ENCODE data around the gene KRT6C. TPM values are rescaled to one million over a fixed set of nuclear protein-coding genes. Genes with fewer than 3 reads are reported as not detected.
"Not testable (repeated sequence)": the region's sequence is repeated elsewhere in the genome, so short reads cannot be mapped to it uniquely, and the experiment has no call there.

Gene KRT6C
- polyA plus RNA-seq, 1 donor = not detected

DNA sequence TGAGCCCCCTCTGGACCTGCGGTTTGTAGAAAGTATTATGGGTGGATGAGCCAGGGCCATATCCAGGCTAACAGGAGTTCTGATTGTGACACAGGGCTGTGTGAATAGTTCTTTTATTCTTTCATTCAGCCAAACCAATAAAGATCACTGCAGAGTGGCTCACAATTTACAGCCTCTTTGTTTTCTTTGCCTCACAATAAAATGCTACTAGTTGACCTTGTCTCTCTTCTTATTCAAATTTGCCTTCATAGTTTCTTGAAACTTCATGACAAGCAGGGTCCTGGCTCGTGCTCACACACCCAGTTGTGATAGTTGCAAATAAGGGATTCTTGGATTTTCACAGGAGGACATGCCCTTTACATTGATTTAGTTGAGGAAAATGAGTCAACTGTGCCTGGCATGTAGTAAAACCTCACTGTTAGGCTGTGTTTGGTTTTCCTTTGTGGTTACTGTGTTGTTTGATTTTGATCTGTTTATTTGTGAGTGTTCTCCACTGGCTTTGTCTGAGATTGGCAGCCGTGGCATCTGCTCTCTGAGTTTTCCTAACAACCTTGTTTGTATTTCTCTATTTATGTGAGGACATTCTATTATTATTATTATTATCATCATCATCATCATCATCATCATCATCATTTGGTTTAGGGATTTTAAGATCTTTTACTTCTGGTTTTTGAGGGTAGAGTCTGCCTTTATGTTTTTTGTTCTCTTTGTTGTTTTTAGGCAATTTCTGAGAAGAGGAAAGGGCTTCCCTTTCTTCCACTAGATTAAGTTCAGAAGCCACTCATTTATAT is 19.0 kb downstream of the KRT6C start:
- DNase-seq = no peak

DNA sequence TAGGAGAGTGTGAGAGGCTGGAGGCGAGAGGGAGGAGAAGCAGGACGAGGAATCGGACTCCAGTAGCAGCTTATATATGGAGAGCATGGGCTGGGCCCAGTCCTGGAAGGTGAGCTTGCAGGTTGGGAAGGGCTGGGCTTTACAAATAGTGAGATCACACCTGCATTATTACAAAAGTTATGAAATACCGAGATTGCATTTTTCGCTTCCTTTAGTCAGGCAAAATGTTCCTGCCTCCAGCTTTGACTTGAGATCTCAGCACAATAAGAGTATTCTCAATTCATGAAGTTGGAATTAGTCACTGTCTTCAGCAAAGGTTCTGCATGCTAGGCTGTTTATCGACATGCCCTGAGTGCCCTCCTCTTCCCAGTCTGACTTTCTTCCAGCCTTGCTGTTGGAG is 21.5 kb downstream of the KRT6C start, which contains the start of gene KRT6B:
Gene KRT6B, minus strand, starts transcription at position 46 of the 400 bp plus-strand sequence. CDS start 68 bp downstream, outside the sequence.
- no peak for DNase-seq

DNA sequence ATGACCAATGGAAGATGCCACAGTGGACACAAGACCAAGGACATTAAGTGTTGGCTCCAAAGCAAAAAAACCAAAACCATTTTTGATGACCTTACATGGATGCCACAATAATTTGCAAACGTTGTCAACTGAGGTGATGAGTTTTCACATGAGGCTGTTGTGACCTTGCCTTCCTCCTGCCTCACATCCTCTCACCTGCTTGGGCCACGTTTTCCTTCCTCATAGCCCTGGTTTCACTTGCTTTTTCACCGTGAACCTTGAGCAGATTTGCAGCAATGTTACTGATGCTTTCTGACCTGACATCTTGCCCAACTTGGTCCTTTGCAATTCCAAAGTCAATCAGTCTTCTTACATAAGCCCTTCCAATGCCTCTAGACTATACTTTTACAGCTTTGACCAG is 25.4 kb downstream of the KRT6C start:
- DNase-seq = no peak

DNA sequence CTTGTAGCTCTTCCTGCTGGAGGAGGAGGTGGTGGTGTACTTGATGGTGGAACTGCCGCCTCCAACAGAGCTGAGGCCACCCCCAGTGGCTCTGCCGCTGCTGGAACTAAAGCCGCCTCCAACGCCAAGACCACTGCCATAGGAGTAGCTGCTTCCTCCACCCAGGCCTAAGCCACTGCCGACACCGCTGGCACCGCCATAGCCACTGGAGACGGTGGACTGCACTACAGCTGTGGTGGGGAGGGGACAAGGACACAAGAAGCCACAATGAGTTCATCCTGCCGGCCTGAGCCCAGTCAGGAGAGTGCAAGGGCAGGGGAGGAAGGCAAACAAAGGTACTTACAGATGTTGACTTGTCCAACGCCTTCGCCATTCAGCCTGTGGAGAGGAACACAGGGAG is 26.4 kb downstream of the KRT6C start:
- DNase-seq = not testable (repeated sequence)

DNA sequence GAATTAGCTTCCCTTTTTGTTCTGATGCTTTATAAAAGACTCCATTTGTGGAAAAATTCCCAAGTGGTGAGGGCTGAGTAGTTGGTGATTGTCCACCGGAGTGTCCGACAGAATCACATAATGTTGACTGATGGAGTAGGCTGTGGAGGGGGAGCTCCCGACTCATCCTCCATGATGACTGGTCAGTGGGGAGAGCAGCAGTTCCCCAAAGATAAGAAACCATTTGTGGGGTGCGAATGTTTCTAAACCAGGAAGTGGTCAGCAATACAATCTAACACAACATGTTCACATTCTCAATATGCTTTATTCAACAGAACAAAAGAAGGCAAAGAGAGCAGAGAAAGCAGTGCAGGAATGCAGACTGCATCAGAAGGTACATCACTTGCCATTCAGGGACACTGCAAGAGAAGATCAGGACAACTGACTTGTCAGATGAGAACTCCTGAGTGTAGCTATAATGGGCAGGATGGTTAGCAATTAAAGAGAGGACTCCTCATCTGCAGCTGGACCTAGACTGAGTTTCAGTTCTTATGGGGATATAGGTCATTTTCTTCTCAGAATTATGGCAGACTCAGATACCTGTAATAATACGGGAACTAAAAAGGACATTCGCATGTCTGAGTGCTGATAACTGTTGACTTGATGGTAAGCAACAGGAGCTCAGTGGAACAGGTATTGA is 27.1 kb downstream of the KRT6C start:
- DNase-seq = no peak

DNA sequence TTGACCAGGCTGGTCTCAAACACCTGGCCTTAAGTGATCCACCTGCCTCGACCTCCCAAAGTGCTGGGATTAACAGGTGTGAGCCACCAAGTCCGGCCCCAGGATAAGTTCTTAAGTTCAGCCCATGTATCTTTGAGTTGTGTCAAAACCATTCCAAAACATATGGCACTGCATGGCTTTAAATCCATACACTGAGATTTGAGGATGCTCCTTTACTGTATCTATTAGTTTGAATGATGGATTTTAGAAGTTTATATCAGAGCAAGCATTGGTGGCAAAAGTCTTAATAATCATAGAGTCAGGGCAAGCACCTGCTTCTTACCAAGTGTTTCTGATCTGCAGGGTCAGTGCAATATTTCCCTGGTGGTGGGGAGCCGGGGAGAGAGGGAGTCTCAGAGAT is 27.7 kb downstream of the KRT6C start:
- no peak for DNase-seq

DNA sequence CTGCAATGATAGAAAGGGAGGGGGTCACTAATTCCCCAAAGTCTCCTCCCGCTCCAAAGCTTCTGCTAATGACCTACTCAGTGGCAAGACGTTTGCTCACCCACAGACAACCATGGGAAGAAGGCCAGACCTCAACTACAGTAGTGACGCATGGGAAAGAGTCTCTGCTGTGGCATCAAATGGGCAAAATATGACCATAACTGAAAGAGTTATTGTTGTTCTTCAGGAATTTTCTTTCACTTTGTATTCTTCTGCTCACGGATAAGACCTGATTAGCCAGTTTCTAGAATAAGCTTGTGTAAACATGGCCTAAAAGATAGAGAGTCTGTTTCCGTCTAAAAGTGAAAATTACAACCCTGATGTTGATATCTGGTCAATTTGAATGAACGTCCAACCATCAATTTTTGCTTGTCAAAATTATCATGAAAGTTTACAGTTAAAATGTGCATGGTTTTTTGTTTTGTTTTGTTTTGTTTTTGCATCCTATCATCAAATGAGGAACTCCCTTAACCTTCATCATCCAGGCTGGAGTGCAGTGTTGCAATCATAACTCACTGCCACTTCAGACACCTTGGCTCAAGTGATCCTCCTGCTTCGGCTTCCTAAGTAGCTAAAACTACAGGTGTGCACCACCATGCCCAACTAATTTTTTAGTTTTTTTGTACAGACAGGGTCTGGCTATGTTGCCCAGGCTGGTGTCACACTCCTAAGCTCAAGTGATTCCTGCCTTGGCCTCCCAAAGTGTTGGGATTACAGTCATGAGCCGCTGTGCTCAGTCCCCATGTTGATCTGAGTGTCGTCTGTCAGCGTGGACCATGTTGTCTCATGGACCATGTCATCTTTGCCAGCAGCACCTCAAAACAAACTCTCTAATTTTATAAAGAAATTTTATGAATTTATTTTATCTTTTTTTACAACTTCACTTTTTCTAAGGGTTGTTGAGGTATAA is 28.7 kb downstream of the KRT6C start:
- no peak for DNase-seq

DNA sequence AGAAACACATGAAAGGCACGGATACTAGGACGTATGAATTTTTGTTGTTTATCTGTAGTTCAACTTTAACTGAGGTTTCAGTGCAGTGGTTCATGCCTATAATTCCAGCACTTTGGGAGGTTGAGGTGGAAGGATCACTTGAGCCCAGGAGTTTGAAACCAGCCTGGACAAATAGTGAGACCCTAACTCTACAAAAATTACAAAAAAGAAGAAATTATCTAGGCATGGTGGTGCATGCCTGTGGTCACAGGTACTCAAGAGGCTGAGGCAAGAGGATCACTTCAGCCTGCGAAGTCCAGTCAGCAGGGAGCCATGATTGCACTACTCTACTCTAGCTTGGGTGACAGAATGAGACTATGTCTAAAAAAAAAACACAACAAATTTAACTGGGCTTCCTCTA is 29.6 kb downstream of the KRT6C start:
- DNase-seq = no peak

DNA sequence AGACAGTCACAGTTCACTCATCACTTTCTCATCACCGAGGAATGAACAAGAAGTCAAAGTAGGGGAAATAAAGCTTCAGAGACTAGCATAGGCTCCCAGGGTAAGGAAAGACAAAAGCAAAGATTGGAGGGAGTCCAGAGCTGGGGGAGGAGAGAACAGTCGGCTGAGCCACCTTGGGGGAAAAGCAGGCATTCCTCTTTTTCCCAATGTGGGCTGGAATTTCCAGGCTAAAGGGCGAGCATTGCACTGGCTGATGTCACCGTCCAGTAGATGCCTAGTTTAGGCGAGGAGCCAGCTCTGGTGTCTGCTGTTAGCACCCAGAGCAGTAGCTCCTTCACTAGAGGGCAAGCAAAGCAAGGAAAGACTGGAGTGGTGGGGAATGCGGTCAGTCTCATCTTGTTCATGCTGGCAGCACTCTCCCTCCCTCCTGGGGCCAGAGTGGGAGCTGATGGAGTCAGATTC is 31.0 kb downstream of the KRT6C start:
- no peak for DNase-seq

DNA sequence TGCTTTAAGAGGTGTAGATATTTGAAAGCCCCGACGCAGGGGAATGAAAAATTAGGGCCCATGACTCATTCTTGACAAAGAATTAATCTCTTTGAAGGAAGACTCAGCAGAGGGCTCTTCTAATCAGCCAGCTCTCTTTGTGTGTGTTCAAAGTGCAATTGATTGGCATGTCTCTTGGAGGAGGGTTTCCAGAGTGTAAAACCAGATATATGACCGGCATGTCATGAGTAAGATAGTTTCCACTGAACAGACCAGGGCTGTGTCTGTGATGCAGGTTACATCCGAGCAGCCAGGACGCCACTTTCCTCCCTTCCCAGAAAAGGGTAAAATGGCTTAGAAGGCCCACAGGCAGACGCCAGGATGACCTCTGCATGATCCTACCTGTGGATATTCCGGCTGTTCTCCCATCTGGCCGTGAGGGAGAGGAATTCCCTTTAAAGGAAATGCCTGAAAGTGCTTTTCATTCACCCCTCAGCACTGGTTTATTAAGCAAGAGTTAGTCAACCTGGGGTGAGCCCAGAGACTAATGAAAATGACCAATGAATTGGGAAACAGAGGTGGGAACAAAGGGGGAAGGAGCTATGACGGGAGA is 32.2 kb downstream of the KRT6C start:
- DNase-seq = no peak

DNA sequence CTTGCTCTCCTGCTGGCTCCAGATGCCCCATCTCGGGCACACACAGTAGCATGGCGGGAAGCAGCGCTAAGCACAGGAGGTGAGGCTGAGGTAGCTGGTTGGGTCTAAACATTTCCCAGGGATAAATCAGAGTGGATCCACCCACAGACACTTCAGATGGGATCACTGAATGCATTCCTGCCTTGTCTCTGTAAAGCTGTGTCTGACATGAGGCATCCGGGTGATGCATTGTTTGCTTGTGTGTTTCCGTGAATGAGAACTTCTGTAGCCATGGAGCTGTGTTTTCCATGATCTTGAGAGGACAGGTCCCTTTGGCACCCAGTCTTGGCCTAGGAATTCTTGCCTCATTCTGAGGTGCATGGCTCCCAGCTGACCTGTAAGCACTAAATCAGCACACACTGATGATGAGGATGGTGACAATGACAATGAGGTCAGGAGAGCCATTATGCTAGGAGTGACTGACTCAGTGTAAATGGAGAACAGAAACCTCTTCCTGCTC is 32.7 kb downstream of the KRT6C start:
- no peak for DNase-seq

DNA sequence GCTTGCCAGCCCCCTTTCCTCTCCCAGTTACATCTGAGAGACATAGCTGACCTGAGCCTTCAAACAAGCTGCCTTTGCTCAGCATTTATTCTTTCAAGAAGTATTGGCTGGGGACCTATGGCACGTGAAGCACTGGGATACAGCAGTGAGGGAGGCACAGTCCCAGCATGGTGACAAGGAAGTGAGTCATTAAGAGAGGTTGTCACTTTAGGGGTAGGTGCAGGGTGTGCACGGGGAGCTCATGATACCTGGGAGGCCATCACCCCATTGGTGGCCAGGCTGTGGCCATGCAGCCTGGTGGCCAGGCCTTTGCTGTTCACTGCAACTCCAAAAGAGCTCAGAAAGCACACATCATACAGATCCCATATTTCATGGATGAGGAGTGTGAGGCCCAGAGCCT is 33.8 kb downstream of the KRT6C start:
- DNase-seq = no peak

DNA sequence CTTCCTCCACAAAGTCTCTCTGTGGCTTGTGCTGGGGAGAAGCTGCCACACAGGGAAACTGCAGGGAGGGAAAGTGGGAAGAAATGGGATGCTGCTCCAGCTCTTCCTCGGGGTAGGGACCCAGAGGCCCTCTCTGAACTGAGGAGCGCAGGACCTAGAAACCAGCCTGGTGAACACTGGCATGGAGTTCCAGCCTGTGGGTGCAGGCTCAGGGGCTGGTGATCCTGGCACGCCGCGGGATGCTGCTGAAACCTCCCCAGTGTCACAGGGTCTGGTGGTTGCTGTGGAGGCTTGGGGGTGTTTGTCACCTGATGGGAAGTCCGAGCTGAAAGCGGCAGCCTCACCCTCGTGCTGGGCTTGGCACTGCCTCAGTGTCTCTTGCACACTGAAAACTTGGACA is 34.2 kb downstream of the KRT6C start:
- no peak for DNase-seq

DNA sequence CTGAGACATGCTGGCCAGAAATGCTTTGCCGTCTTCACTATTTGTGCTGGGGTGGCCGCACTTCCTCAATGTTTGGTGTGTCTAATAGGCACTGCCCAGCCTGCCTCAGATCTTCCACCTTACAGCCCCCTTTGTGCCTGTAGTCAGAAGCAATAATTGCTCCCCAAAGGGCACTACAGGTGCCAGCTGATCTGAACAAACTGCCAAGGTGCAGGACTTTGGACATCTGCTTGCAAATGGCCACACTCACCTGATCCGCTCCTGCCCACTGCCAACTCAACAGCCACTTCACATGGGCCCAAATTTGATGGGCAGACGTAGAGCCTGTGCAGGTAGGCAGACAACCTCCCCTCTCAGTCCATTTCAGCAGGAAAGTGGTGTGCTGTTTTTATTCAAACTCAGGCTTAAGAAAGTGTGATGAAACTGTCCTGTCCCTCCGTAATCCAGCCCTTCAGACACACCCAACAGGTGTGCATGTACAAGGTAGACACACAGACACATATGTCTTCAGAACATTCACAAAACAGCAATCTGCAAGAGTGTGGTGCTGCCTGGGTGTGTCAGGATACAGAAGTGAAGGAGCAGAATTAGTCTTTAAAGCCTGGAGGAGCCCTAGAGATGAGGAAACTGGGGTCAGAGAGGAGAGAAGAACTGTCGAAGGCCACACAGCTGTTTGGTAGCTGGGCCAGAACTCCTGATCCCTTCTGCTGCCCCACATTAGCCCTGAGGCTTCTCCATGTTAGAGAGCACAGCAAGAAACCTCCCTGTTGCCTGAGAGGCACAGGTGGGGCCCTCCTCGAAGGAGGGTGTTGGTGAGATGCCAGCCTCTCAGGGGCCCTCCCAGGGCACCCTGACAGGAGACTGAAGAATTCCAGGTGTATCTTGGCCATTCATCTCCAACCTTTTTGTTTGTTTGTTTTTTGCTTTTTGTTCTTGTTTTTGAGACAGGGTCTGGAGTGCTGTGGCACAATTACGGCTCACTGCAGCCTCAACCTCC is 35.0 kb downstream of the KRT6C start:
- DNase-seq = no peak

DNA sequence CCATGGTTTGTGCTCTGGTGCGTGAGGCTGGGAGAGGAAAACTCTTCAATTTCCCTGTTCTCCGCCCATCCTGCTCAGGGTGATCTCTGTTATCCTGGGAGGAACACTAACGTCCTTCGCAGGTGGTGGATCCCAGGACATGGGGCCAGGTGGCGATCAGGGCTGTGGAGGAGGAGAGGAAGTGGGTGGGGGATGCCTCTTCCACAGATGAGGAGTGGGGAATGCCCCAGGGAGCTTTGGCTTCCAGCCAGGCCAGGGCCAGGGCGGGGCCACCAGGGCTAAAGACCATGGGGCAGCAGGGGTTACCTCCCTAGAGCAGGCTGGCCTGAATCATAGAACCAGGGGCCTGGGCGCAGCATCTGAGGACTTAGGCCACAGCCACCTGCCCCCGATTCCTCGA is 36.1 kb downstream of the KRT6C start:
- no peak for DNase-seq

DNA sequence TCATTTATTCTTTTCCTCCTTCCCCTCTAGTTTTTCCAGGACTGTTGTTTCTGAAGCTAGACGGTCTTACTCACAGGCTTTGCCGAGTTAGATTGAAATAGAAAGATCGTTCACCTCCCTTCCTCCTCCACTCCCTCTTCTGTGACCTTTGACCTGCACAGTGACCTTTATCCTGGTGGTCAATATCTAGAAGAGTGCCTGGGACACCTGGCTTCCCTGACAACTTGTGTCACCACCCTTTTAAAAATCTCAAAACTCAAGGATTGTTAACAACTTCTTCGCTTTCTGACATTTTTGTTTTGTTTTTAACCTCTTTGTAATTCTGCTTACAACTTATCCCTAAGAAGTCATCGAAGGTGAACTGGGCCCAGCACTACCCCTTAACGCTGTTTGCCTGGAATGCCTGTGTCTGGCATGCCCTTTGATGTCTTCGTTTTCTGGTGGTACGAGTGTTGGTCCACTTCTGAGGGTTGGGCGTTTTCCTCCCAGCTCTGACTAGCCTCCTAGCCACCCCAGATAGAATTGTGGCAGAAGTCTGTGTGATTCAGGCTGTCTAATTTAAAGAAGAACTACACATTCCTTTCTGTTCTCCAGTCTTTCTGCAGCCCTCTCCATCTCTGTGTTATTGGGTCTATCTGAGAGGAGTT is 36.7 kb downstream of the KRT6C start:
- no peak for DNase-seq

DNA sequence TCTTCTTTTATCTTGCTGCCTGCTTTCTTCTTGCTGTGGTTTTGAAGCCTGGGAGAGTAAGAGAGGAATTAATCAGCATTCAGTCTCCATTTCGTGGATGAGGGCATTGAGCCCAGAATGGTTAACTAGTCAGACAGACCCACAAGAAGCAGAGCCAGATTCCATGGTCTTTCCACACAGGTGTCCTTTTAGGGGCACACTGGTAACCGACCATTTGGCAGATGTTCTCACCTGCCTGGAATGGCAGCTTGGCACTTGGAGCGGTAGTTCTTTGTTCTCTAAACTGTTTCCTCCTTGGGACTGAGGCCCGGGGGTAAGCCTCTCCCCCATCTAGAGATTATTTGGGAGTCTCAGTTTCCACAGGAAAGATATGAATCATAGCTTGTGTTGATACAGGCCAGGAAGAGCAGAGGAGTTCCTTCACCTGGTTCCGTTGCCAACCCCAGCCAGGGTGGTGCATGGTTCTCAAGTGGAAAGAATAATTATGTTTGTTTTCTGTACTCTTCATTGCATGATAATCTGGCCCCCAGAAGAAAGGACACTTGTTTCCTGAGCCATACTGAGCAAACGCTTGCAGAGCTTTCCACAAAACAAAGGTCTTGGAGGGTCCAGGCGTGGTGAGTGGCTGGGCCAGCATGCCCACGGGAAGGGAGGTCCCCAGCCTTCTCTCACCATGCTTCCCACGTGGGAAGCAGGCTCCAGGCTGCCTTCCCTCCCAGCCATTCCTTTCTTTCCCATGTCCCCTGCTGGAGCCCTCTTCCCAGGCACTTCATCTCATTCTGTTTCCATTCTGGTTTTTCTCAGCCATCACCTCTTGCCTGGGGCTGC is 37.4 kb downstream of the KRT6C start:
- DNase-seq = no peak

DNA sequence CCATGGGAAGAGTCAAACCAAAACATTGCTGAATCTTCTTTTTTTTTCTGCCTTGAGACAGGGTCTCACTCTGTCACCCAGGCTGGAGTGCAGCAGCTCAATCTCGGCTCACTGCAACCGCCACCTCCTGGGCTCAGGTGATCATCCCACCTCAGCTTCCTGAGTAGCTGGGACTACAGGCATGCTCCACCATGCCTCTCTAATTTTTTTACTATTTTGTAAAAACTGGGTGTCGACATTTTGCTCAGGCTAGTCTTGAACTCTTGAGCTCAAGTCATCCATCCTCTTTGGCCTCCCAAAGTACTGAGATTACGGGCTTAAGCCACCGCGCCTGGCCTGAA is 38.0 kb downstream of the KRT6C start:
- DNase-seq = no peak

DNA sequence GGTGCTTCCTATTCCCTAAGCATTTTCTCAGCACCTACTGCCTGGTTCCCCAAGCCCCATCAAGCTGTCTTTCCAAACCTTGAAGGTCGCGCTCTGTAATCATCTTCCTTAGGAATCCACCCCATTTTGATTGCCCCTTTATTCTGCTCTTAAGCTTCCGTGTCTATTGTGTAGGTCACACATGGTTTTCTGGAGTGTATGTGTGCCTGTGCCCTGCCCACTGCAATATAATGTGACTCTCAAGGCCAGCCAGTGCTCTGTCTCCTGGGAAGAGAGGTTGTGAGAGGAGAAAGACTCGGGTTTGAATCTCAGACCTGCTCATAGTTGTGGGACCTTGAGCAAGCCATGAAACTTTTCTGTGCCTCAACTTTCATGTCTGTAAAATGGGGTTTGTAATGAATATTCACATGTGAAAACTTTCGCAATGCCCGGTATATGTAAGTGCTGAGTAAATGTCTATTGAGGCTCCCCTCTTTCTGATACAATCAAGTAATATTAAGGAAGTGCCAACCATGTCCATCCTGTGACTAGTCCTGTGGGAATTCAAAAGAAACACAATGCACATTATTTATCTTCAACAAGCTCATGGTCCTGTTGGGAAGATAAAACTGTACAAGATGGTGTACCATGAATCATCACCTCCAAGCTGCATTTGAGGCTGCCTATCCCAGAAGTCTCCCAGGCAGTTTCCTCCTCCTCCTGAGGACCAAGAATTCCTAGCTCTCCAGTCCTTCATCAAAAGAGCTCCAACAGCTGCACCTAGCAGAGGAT is 38.7 kb downstream of the KRT6C start:
- DNase-seq = no peak
